ENCODE results near the gene SDHB.

The SDHB gene

DNA sequence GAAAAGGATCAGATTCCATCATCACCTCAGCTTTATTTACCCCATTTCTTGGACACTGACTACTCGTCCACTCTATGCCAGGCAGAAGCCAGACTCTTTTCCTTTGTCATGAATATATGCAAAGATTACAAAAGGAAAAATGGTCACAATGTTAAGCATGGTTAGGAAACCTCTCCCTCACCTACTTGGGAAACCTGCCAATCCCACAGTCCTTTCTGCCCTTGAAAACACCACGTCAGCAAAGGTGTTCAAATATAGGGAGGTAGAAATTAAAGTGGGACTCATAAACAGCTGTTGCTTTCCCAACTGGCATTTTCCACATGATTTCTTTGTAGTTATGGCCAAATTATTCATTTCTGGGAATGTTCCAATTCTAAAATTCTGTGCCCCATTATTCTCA is 25.9 kb downstream of the SDHB start:
- Histone ChIP-seq H3K4me3 (ENCODE audit: low read depth, low read length) (no peak overlapping the region), H3K27me3 (no peaks in the 10 kb centered on the region), H3K4me1 (no peaks in the 10 kb centered on the region), H3K9me3 (no peaks in the 10 kb centered on the region), H3K36me3 (peaks cover 7% of the 10 kb centered on the region; the same call in 1 of the 2 replicates)
- TF ChIP-seq, protein P1, sequence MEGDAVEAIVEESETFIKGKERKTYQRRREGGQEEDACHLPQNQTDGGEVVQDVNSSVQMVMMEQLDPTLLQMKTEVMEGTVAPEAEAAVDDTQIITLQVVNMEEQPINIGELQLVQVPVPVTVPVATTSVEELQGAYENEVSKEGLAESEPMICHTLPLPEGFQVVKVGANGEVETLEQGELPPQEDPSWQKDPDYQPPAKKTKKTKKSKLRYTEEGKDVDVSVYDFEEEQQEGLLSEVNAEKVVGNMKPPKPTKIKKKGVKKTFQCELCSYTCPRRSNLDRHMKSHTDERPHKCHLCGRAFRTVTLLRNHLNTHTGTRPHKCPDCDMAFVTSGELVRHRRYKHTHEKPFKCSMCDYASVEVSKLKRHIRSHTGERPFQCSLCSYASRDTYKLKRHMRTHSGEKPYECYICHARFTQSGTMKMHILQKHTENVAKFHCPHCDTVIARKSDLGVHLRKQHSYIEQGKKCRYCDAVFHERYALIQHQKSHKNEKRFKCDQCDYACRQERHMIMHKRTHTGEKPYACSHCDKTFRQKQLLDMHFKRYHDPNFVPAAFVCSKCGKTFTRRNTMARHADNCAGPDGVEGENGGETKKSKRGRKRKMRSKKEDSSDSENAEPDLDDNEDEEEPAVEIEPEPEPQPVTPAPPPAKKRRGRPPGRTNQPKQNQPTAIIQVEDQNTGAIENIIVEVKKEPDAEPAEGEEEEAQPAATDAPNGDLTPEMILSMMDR (IDR thresholded peaks at IDR 0.05; ENCODE audit: low read depth, low read length): no peak
- no peak for DNase-seq

DNA sequence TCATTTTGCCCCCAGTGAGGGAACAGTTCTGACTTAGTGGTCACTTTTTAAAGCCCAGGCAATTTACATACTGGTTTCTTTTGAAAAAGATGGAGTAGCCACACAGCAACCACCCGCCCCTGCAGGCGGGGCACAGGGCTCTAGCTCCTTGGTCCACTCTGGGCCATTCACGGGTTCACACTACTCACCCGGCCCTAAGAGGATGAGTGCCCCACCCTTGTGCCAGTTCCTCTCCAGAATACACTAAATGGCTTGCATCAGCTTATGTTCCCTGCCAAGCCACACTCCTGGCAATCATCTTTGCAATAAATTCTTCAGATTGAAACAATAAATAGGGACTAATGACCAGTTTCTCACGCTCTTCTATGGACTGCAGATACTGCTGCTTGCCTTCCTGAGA is 26.4 kb downstream of the SDHB start:
- DNase-seq: no peak
- Histone ChIP-seq H3K27me3 (no peaks in the 10 kb centered on the region), H3K4me1 (no peaks in the 10 kb centered on the region), H3K9me3 (no peaks in the 10 kb centered on the region), H3K4me3 (ENCODE audit: low read depth, low read length) (no peak overlapping the region), H3K36me3 (peaks cover 7% of the 10 kb centered on the region)
- TF ChIP-seq, protein P1 (IDR thresholded peaks at IDR 0.05; ENCODE audit: low read depth, low read length): no peak

DNA sequence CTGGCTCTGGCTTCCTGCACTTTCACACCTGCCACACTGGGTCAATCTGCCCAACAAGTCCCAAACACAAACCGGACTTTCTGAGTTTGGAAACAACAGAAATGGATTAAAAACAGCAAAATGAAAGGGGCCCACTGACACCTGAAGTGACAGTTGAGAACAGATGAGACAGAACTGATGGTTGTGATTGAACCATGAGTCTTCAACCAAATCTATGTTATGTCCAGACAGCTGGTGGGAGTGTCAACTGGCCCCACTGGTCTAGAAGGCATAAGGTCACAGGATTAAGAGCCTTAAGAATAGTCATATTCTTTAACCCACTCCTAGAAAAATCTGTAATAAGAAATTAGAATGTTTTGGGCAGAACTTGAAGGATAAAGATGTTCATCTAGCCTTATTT is 29.1 kb downstream of the SDHB start:
- H3K4me3 ChIP-seq (ENCODE audit: low read depth, low read length): no peak overlapping the region
- no peak for DNase-seq
- no peaks in the 10 kb centered on the region for H3K4me1 ChIP-seq
- H3K27me3 ChIP-seq: no peaks in the 10 kb centered on the region
- no peaks in the 10 kb centered on the region for H3K9me3 ChIP-seq
- H3K36me3 ChIP-seq: peaks cover 21% of the 10 kb centered on the region
- TF ChIP-seq, protein P1 (IDR thresholded peaks at IDR 0.05; ENCODE audit: low read depth, low read length): no peak

DNA sequence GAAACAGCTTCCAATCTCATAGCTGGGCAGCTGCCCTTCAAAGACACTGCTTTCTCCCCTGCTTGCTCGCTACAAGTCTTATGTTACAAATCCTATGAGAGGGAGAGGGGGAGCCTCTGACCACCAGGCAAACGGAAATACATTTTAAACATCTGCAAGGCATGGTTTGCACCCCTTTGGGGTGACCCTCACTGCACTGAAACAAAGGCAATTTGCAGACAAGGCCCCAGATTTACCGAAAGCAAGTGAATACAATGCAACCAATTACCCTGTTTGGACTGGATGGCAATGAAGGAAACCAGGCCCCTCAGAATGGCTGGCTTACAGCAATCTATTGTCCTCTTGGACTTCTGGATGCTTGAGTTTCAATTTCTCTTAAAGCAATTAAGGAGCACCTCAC is 30.3 kb downstream of the SDHB start:
- Histone ChIP-seq H3K9me3 (no peaks in the 10 kb centered on the region), H3K4me3 (ENCODE audit: low read depth, low read length) (no peak overlapping the region), H3K4me1 (no peaks in the 10 kb centered on the region), H3K27me3 (no peaks in the 10 kb centered on the region), H3K36me3 (peaks cover 21% of the 10 kb centered on the region)
- no peak for DNase-seq
- TF ChIP-seq, protein P1 (IDR thresholded peaks at IDR 0.05; ENCODE audit: low read depth, low read length): 0 out of 2 replicates have a peak, but pooled peaks have one; percentile 7

DNA sequence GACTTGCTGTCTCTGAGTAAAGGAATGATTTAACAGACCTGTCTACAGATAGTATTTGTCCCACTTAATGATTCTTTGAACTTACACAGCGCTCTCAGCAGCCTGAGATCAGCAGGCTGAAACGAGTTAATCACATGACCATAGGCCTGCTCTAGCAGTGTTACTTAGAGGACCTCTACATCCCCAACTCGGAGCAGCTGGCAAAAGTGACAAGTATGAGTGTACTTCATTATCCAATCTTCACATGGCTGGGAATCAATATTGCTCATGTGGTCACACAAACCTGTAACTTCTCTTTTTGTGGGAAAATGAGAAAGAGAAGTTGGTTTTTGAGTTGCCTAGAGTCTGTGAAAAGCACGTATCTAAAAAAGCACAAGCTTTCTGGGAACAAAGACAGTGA is 30.7 kb downstream of the SDHB start:
- no peaks in the 10 kb centered on the region for H3K4me1 ChIP-seq
- H3K27me3 ChIP-seq: no peaks in the 10 kb centered on the region
- no peak for DNase-seq
- peaks cover 21% of the 10 kb centered on the region for H3K36me3 ChIP-seq
- TF ChIP-seq, protein P1 (IDR thresholded peaks at IDR 0.05; ENCODE audit: low read depth, low read length): no peak
- no peaks in the 10 kb centered on the region for H3K9me3 ChIP-seq
- H3K4me3 ChIP-seq (ENCODE audit: low read depth, low read length): no peak overlapping the region

DNA sequence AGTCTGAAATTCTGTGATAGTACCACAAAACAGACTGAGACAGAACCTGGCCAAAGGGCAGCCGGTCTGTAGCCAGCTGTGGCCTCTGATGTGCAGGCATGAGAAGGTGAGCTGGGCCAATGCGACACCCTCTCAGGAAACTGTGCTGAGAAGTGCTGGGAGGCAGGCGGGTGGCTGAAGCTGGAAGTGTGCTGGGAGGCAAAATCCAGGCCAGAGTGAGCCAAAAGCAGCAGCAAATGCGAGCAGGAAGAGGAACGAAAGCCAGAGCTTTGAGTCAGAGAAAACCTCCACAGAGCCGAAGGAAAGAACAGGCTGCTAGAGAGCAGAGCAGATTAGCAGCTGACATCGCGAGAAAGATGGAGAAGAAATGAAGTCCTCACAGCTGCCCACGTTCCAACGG is 31.9 kb downstream of the SDHB start:
- H3K4me1 ChIP-seq: no peaks in the 10 kb centered on the region
- no peaks in the 10 kb centered on the region for H3K27me3 ChIP-seq
- H3K4me3 ChIP-seq (ENCODE audit: low read depth, low read length): no peak overlapping the region
- TF ChIP-seq, protein P1 (IDR thresholded peaks at IDR 0.05; ENCODE audit: low read depth, low read length): no peak
- DNase-seq: no peak
- H3K36me3 ChIP-seq: peaks cover 21% of the 10 kb centered on the region
- no peaks in the 10 kb centered on the region for H3K9me3 ChIP-seq

All from BE2C (cell line).